CD14-positive monocyte (primary cell): ENCODE data around the gene NTSR2. TPM values are rescaled to one million over a fixed set of nuclear protein-coding genes. Genes with fewer than 3 reads are reported as not detected.

Experiments
- DNase-seq, 3 donors: peaks; one replicate each; pipeline ENCODE4 v3.0.0-alpha.2; 2011 to 2022
- H2AFZ ChIP-seq: 2 replicates; pipeline ENCODE4 v1.6.0; 2012; ENCODE audit warnings: mild to moderate bottlenecking, low read depth, low read length, inconsistent platforms; ENCODE audit not compliant: insufficient read depth, poor library complexity, severe bottlenecking
- H3K27ac ChIP-seq, 2 donors: 1 replicate in 1 of 2; 2 replicates in 1 of 2; pipeline ENCODE4 v1.5.1; 2012 to 2013; ENCODE audit warnings: low read length in 2 of 2, control low read depth in 1 of 2, inconsistent platforms in 1 of 2, low read depth in 1 of 2, mild to moderate bottlenecking in 1 of 2
- H3K27me3 ChIP-seq, 2 donors: one replicate each; pipeline versions ENCODE4 v1.6.0 to v1.6.1; 2011 to 2013; ENCODE audit warnings: low read length in 2 of 2; ENCODE audit not compliant: control insufficient read depth in 2 of 2, insufficient read depth in 2 of 2
- H3K36me3 ChIP-seq, 2 donors: replicated peaks in 1 of 2; 1 replicate in 1 of 2; 2 replicates in 1 of 2; pipeline versions ENCODE4 v1.5.1 to v1.6.1; 2012 to 2013; ENCODE audit warnings: low read length in 2 of 2, control low read depth in 1 of 2, inconsistent platforms in 1 of 2, mild to moderate bottlenecking in 1 of 2; ENCODE audit not compliant: insufficient read depth in 2 of 2, control insufficient read depth in 1 of 2
- H3K4me1 ChIP-seq, 2 donors: 1 replicate in 1 of 2; 2 replicates in 1 of 2; pipeline versions ENCODE4 v1.5.1 to v1.6.1; 2012 to 2013; ENCODE audit warnings: low read length in 2 of 2, control low read depth in 1 of 2, inconsistent platforms in 1 of 2, mild to moderate bottlenecking in 1 of 2, moderate library complexity in 1 of 2; ENCODE audit not compliant: insufficient read depth in 2 of 2, control insufficient read depth in 1 of 2
- H3K4me2 ChIP-seq: replicated peaks from 2 replicates; pipeline ENCODE3; 2012; ENCODE audit warnings: low read length, moderate library complexity, mild to moderate bottlenecking; ENCODE audit not compliant: poor library complexity, severe bottlenecking; ENCODE audit errors: extremely low read depth
- H3K4me3 ChIP-seq, 3 experiments: fragments of 200-600 bp in 1 of 3; sonication (generic) in 1 of 3; replicated peaks in 1 of 3; 1 replicate in 2 of 3; 2 replicates in 1 of 3; pipeline ENCODE4 v1.5.1; 2011 to 2013; ENCODE audit warnings: low read length in 3 of 3, mild to moderate bottlenecking in 3 of 3, control low read depth in 2 of 3, low read depth in 2 of 3, inconsistent platforms in 1 of 3, moderate library complexity in 1 of 3
- H3K79me2 ChIP-seq: 2 replicates; pipeline ENCODE4 v1.6.0; 2012; ENCODE audit warnings: mild to moderate bottlenecking, control low read depth, inconsistent platforms, low read length, moderate library complexity; ENCODE audit not compliant: insufficient read depth
- H3K9ac ChIP-seq: 2 replicates; pipeline ENCODE4 v1.6.0; 2017; ENCODE audit warnings: low read length, mild to moderate bottlenecking; ENCODE audit not compliant: insufficient read depth, poor library complexity, severe bottlenecking
- H3K9me3 ChIP-seq, 2 donors: replicated peaks in 1 of 2; 1 replicate in 1 of 2; 2 replicates in 1 of 2; pipeline versions ENCODE4 v1.5.1 to v1.6.1; 2012 to 2013; ENCODE audit warnings: low read length in 2 of 2, control low read depth in 1 of 2; ENCODE audit not compliant: control insufficient read depth in 1 of 2, insufficient read depth in 1 of 2
- H4K20me1 ChIP-seq: 2 replicates; pipeline ENCODE4 v1.6.0; 2012; ENCODE audit warnings: mild to moderate bottlenecking, low read length, control low read depth, moderate library complexity; ENCODE audit not compliant: insufficient read depth
- H3K27ac Mint-ChIP-seq, 7 donors: one replicate each; pipeline ENCODE4 v1.8.0; 2020; ENCODE audit warnings: mild to moderate bottlenecking in 7 of 7, mixed read lengths in 7 of 7, moderate library complexity in 6 of 7, inconsistent platforms in 2 of 7
- H3K27me3 Mint-ChIP-seq, 3 donors: one replicate each; pipeline ENCODE4 v1.8.0; 2021 to 2022; ENCODE audit warnings: low read depth in 3 of 3, mild to moderate bottlenecking in 3 of 3, mixed read lengths in 3 of 3, moderate library complexity in 3 of 3, inconsistent platforms in 1 of 3
- H3K36me3 Mint-ChIP-seq, 2 donors: one replicate each; pipeline ENCODE4 v1.8.0; 2020; ENCODE audit warnings: mixed read lengths in 2 of 2, inconsistent platforms in 1 of 2, mild to moderate bottlenecking in 1 of 2
- H3K4me1 Mint-ChIP-seq: one replicate; pipeline ENCODE4 v1.8.0; 2020; ENCODE audit warnings: mild to moderate bottlenecking, mixed read lengths
- H3K4me3 Mint-ChIP-seq, 2 donors: one replicate each; pipeline ENCODE4 v1.8.0; 2020; ENCODE audit warnings: mild to moderate bottlenecking in 2 of 2, mixed read lengths in 2 of 2, moderate library complexity in 1 of 2
- H3K9me3 Mint-ChIP-seq, 7 donors: one replicate each; pipeline ENCODE4 v1.8.0; 2020 to 2022; ENCODE audit warnings: mixed read lengths in 7 of 7, mild to moderate bottlenecking in 6 of 7, moderate library complexity in 6 of 7, inconsistent platforms in 2 of 7
- WGBS: methylation state at CpG from one replicate; pipeline ENCODE4 v1.1.5; 2013; ENCODE audit warnings: missing lambda C conversion rate; ENCODE audit not compliant: insufficient coverage; 5-methylcytosine and 5-hydroxymethylcytosine counted together
- intact Hi-C, 2 donors: fragments of 100-400 bp; cut with micrococcal nuclease; formaldehyde crosslinking; loops; one replicate each; pipeline versions ENCODE4 v1.15.0 to v1.15.1; 2023
- polyA plus RNA-seq, 3 donors: library from polyadenylated mRNA; depleted of rRNA in 1 of 3; unstranded in 2 of 3; stranded (reverse) in 1 of 3; fragments of 300-500 nt in 2 of 3; fragments of >200 nt in 1 of 3; fragmentation: Illumina TruSeq in 2 of 3; gene quantifications; 1 replicate in 2 of 3; 2 replicates in 1 of 3; pipeline ENCODE4 v1.2.3, GENCODE V29; 2012 to 2021
- TF ChIP-seq, protein P1 (sequence below): fragments of 200-600 bp; IDR thresholded peaks from one replicate; pipeline ENCODE4 v1.8.0; 2022; ENCODE audit warnings: antibody characterized with exemption, mild to moderate bottlenecking

The NTSR2 gene
- polyA plus RNA-seq, 3 donors = not detected

DNA sequence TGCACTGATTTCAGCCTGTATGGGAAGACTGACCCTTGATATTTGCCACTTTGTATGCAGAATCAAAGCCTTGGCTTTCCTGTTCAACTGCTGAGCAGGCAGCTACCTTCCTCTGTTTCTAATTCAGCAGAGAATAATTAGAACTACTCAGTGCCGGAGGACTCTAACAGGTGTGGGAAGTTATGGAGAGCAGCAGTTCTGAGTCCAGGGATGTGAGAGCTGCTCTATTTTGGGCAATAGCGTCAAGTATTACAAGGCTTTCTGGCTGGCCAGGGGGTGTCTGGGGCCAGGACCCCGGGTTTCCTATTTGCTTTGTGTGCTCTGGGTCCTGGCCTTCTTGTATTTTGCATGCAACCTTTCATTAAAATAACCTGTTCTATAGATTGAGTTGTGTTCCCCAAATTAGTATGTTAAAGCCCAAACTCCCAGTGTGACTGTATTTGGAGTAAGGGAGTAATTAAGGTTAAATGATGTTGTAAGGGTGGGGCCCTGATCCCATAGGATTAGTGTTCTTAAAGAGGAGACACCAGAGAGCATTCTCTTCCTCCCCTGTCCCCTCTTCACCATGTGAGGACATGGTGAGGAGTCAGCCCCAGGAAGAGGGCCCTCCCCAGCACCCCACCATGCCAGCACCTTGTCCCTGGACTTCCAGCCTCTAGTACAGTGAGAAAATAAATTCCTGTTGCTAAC lies 5.6 kb upstream of the NTSR2 start:
- H3K36me3 Mint-ChIP-seq = no peaks in the 10 kb centered on the region
- intact Hi-C loops = no loop called here

DNA sequence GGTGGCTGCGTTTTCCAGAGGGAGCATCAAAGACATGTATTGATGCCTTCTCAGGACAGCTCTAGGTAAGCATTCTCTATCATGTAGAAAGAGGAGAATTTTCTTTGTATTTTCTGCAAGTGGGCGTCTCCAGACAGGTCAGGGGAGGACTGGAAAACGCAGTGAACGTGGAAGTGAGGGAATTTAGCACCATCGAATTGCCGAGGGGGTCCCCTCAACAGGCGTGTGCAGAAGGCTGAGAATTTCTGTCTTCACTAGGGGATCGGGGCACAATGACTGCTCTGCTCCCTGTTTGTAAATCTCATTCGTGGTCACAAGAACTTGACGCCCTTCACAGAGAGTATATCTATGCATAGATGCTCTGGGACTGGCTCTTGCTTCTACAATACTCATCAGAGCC lies 5.0 kb upstream of the NTSR2 start:
- H4K20me1 ChIP-seq = no peaks in the 10 kb centered on the region

More for the DNA sequence above, 5.6 kb upstream of the NTSR2 start:
- 90% methylated on average over 2 of the region's 3 CpGs for WGBS
- peaks cover 0 to 4% (median 2%) of the 10 kb centered on the region in 7 donors for H3K9me3 Mint-ChIP-seq
- no peaks in the 10 kb centered on the region for H3K36me3 ChIP-seq
- H3K27ac ChIP-seq = no peak overlapping the region
- H2AFZ ChIP-seq = no peak overlapping the region
- DNase-seq = no peak
- H3K4me1 Mint-ChIP-seq = peaks cover 1% of the 10 kb centered on the region
- H3K4me3 ChIP-seq = no peak overlapping the region
- H3K4me3 Mint-ChIP-seq = no peak overlapping the region
- no peaks in the 10 kb centered on the region for H3K4me1 ChIP-seq
- TF ChIP-seq, protein P1, sequence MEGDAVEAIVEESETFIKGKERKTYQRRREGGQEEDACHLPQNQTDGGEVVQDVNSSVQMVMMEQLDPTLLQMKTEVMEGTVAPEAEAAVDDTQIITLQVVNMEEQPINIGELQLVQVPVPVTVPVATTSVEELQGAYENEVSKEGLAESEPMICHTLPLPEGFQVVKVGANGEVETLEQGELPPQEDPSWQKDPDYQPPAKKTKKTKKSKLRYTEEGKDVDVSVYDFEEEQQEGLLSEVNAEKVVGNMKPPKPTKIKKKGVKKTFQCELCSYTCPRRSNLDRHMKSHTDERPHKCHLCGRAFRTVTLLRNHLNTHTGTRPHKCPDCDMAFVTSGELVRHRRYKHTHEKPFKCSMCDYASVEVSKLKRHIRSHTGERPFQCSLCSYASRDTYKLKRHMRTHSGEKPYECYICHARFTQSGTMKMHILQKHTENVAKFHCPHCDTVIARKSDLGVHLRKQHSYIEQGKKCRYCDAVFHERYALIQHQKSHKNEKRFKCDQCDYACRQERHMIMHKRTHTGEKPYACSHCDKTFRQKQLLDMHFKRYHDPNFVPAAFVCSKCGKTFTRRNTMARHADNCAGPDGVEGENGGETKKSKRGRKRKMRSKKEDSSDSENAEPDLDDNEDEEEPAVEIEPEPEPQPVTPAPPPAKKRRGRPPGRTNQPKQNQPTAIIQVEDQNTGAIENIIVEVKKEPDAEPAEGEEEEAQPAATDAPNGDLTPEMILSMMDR = no peak
- H3K27me3 ChIP-seq = peaks cover 5 to 29% of the 10 kb centered on the region in 2 donors
- no peaks in the 10 kb centered on the region for H4K20me1 ChIP-seq
- no peaks in the 10 kb centered on the region for H3K79me2 ChIP-seq
- no peaks in the 10 kb centered on the region for H3K9me3 ChIP-seq
- no peak overlapping the region for H3K27ac Mint-ChIP-seq
- no peak overlapping the region for H3K9ac ChIP-seq
- no peak overlapping the region for H3K4me2 ChIP-seq
- H3K27me3 Mint-ChIP-seq = peaks cover 32 to 41% (median 39%) of the 10 kb centered on the region in 3 donors

More for the DNA sequence above, 5.0 kb upstream of the NTSR2 start:
- no peaks in the 10 kb centered on the region for H3K9me3 ChIP-seq
- no peak for DNase-seq
- no peaks in the 10 kb centered on the region for H3K79me2 ChIP-seq
- no peak overlapping the region for H3K4me2 ChIP-seq
- no peak overlapping the region for H3K27ac ChIP-seq
- Mint-ChIP-seq H3K4me3 (no peak overlapping the region), H3K27me3 (peaks cover 38 to 46% (median 44%) of the 10 kb centered on the region in 3 donors), H3K9me3 (peaks cover 0 to 4% (median 2%) of the 10 kb centered on the region in 7 donors), H3K4me1 (peaks cover 1% of the 10 kb centered on the region), H3K36me3 (no peaks in the 10 kb centered on the region), H3K27ac (no peak overlapping the region)
- no peak overlapping the region for H2AFZ ChIP-seq
- peaks cover 7 to 35% of the 10 kb centered on the region in 2 donors for H3K27me3 ChIP-seq
- WGBS = 91% methylated on average over 10 of the region's 10 CpGs
- TF ChIP-seq, protein P1 = no peak
- no peaks in the 10 kb centered on the region for H3K4me1 ChIP-seq
- no peak overlapping the region for H3K4me3 ChIP-seq
- no peaks in the 10 kb centered on the region for H3K36me3 ChIP-seq
- H3K9ac ChIP-seq = no peak overlapping the region
- intact Hi-C loops = no loop called here
